Anterior cingulate cortex (tissue), 58 donors: Measurements from ENCODE around the gene SLC7A6.

Experiments used
- DNase-seq, 58 donors: peaks; one replicate each; lab custom pipeline; 2025; lab: John Stamatoyannopoulos, UW

Gene SLC7A6

GRCh38 chr16:68264128-68265077, at the start of gene SLC7A6:
Gene SLC7A6, plus strand, starts transcription at chr16:68264526. Its CDS starts 10,201 bp downstream, at chr16:68274727.
- peak in 51 of 58 donors; percentile 10 to 78 (median 56) for DNase-seq

- DNase-seq = no peak
These were observed 49.6 kb upstream of the SLC7A6 start for GRCh38 chr16:68214726-68215125.

- no peak for DNase-seq
These were observed 49.0 kb upstream of the SLC7A6 start for GRCh38 chr16:68215302-68215701.

- no peak for DNase-seq
These were observed 48.1 kb upstream of the SLC7A6 start for GRCh38 chr16:68216240-68216639.

GRCh38 chr16:68217506-68217905, 46.8 kb upstream of the SLC7A6 start:
- DNase-seq = no peak

GRCh38 chr16:68219725-68220351, 44.5 kb upstream of the SLC7A6 start:
- DNase-seq = no peak

- DNase-seq = no peak
These were observed 41.3 kb upstream of the SLC7A6 start for GRCh38 chr16:68223072-68223471.

GRCh38 chr16:68226116-68226515, 38.2 kb upstream of the SLC7A6 start:
- no peak for DNase-seq

GRCh38 chr16:68227183-68227793, 37.0 kb upstream of the SLC7A6 start:
- DNase-seq = no peak

- DNase-seq = no peak
These were observed 36.3 kb upstream of the SLC7A6 start for GRCh38 chr16:68227850-68228553.

- no peak for DNase-seq
These were observed 35.7 kb upstream of the SLC7A6 start for GRCh38 chr16:68228652-68229051.

- peak in 27 of 58 donors; percentile 11 to 71 (median 28) for DNase-seq
These were observed 34.7 kb upstream of the SLC7A6 start for GRCh38 chr16:68229431-68230175.

- DNase-seq = no peak
These were observed 34.2 kb upstream of the SLC7A6 start for GRCh38 chr16:68230176-68230571.

GRCh38 chr16:68230956-68231355, 33.4 kb upstream of the SLC7A6 start:
- no peak for DNase-seq

- DNase-seq = no peak
These were observed 32.8 kb upstream of the SLC7A6 start for GRCh38 chr16:68231384-68232136.

GRCh38 chr16:68232335-68232734, 32.0 kb upstream of the SLC7A6 start:
- no peak for DNase-seq

GRCh38 chr16:68233085-68233834, 31.1 kb upstream of the SLC7A6 start:
- DNase-seq = no peak

GRCh38 chr16:68233835-68234187, 30.5 kb upstream of the SLC7A6 start:
- no peak for DNase-seq
